ENCODE measurements around the gene ZAP70. TPM values are rescaled to one million over a fixed set of nuclear protein-coding genes. Genes with fewer than 3 reads are reported as not detected.

ZAP70 gene
- total RNA-seq, 1 donor: not detected

GRCh38 chr2:97717613-97717995, 4.2 kb downstream of the ZAP70 start:
- H3K4me3 ChIP-seq (ENCODE audit: low read depth, low read length): no peak overlapping the region
- TF ChIP-seq CTCF (IDR thresholded peaks at IDR 0.05; ENCODE audit: insufficient read depth, low read depth, low read length): no peak
- no peak for DNase-seq (ENCODE audit: low read depth)

- H3K4me3 ChIP-seq (ENCODE audit: low read depth, low read length): no peak overlapping the region
- DNase-seq (ENCODE audit: low read depth): no peak
- no peak for TF ChIP-seq CTCF (IDR thresholded peaks at IDR 0.05; ENCODE audit: insufficient read depth, low read depth, low read length)
Measured at GRCh38 chr2:97718051-97718882, 4.9 kb downstream of the ZAP70 start.

DNA sequence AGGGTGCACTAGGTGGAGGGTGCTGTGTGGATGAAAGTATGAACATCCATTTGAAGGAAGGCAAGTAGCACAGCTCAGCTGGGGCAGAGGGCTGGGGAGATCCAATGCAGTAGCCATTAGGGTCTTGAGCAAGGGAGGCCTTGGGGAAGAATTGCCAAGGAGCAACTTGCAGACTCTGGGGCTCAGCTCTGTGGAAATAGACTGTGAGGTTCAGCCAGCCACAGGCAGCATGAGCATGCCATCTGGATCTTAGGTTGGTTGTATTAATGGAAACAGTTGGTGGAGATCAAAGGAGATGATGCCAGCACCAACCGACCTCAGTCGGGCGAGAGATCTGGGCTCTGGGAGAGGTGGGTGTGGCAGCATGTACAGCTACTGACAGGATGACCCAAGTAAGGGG, 5.6 kb downstream of the ZAP70 start:
- TF ChIP-seq CTCF (IDR thresholded peaks at IDR 0.05; ENCODE audit: insufficient read depth, low read depth, low read length): no peak
- no peak for DNase-seq (ENCODE audit: low read depth)
- H3K4me3 ChIP-seq (ENCODE audit: low read depth, low read length): no peak overlapping the region

DNA sequence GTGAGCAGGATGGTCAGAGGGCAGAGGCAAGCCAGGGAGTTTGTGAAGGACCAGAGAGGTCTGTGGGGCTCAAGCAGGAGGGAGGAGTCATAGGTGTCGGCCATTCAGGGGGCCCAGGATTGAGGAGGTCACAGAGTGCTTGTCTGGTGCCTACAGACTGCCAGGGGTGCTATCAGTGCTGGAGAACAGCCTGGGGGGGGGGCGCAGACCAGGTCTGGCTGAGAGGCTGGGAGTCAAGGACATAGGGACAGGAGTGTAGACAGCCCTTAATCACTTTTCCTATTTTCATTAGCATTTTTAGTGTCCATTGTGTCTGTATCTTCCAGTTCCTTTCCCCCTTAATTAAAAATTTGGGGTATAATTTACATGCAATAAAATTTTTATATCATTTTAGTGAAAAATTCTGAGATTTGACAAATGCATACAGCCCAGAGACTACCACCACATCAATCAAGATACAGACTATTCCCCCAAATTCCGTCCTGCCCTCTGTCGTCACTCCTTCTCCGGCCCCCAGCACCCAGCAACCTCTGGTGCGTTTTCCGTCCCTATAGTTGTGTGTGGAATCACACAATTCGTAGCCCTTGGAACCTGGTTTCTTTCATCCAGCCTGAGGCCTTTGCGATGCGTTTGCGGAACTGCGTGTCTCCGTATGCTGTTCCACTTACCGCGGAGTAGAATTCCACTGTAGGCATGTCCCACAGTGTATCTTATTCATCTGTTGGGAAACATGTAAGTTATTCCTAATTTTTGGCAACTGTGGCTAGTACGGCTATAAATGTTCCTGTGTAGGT, 6.2 kb downstream of the ZAP70 start:
- no peak for DNase-seq (ENCODE audit: low read depth)
- no peak for TF ChIP-seq CTCF (IDR thresholded peaks at IDR 0.05; ENCODE audit: insufficient read depth, low read depth, low read length)
- H3K4me3 ChIP-seq (ENCODE audit: low read depth, low read length): no peak overlapping the region

- no peak for DNase-seq (ENCODE audit: low read depth)
- TF ChIP-seq CTCF (IDR thresholded peaks at IDR 0.05; ENCODE audit: insufficient read depth, low read depth, low read length): no peak
- H3K4me3 ChIP-seq (ENCODE audit: low read depth, low read length): no peak overlapping the region
Measured at GRCh38 chr2:97720746-97721145, 7.4 kb downstream of the ZAP70 start.

DNA sequence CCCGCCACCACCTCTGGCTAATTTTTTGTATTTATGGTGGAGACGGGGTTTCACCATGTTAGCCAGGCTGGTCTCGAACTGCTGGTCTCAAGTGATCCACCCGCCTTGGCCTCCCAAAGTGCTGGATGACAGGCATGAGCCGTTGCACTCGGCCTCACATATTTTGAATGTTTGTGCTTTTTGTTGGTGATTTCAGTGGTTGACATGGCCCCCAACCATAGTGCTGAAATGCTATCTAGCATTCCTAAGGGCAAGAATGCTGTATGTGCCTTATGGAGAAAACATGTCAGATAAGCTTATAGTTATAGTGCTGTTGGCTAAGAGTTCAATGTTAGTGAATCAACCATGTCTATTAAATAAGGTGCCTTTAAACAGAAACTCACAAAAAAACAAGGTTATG, 8.9 kb downstream of the ZAP70 start:
- no peak for DNase-seq (ENCODE audit: low read depth)
- no peak for TF ChIP-seq CTCF (IDR thresholded peaks at IDR 0.05; ENCODE audit: insufficient read depth, low read depth, low read length)

More for the DNA sequence above, 8.9 kb downstream of the ZAP70 start:
- no peak overlapping the region for H3K4me3 ChIP-seq (ENCODE audit: low read depth, low read length)
